A673 (cell line): ENCODE results near the gene SPTBN2. TPM values are rescaled to one million over a fixed set of nuclear protein-coding genes. Genes with fewer than 3 reads are reported as not detected.

ENCODE experiments used
- BruUV-seq: library from RNA; stranded (reverse); fragments of 400-500 nt; replicated peaks from 2 replicates; lab custom pipeline; 2021; lab: Mats Ljungman, UMichigan
- CTCF ChIA-PET: fragments of 300-600 bp; sonication (Branson Sonifier 250); formaldehyde crosslinking; loops from one replicate; lab custom pipeline; 2022; ENCODE audit warnings: antibody characterized with exemption; lab: Charles Lee
- POLR2A ChIA-PET: fragments of 300-600 bp; sonication (Branson Sonifier 250); formaldehyde crosslinking; loops from one replicate; lab custom pipeline; 2022; ENCODE audit warnings: antibody characterized with exemption; ENCODE audit not compliant: low non-redundant PET; lab: Charles Lee
- DNase-seq: peaks from one replicate; pipeline ENCODE4 v3.0.0-alpha.2; 2015; ENCODE audit warnings: low spot score
- H3K27ac ChIP-seq: fragments of 200-600 bp; sonication (generic); 2 replicates; pipeline ENCODE4 v1.5.1; 2016; ENCODE audit warnings: mixed run types, low read depth, mild to moderate bottlenecking, mixed read lengths, antibody characterized with exemption, low read length; ENCODE audit not compliant: poor library complexity, severe bottlenecking
- H3K27me3 ChIP-seq: fragments of 200-600 bp; sonication (generic); replicated peaks from 2 replicates; pipeline ENCODE4 v1.6.1; 2017; ENCODE audit warnings: mixed run types, low read depth, mild to moderate bottlenecking, mixed read lengths, antibody characterized with exemption, low read length; ENCODE audit not compliant: insufficient read depth, poor library complexity
- H3K36me3 ChIP-seq: fragments of 200-600 bp; sonication (generic); 2 replicates; pipeline ENCODE4 v1.6.1; 2016; ENCODE audit warnings: mixed run types, mild to moderate bottlenecking, mixed read lengths, antibody characterized with exemption, low read length; ENCODE audit not compliant: insufficient read depth, poor library complexity, severe bottlenecking
- H3K4me1 ChIP-seq: fragments of 200-600 bp; sonication (generic); 2 replicates; pipeline ENCODE4 v1.6.1; 2017; ENCODE audit warnings: mixed run types, mild to moderate bottlenecking, mixed read lengths, antibody characterized with exemption, low read length; ENCODE audit not compliant: insufficient read depth, poor library complexity, severe bottlenecking
- H3K4me3 ChIP-seq: fragments of 200-600 bp; sonication (generic); 2 replicates; pipeline ENCODE4 v1.5.1; 2016; ENCODE audit warnings: low read depth, mixed run types, mild to moderate bottlenecking, mixed read lengths, low read length; ENCODE audit not compliant: poor library complexity, severe bottlenecking
- H3K9me3 ChIP-seq: fragments of 200-600 bp; sonication (generic); 2 replicates; pipeline ENCODE4 v1.6.1; 2016; ENCODE audit warnings: mixed run types, low read depth, mild to moderate bottlenecking, mixed read lengths, antibody characterized with exemption, low read length; ENCODE audit not compliant: poor library complexity, severe bottlenecking
- CTCF ChIP-seq: fragments of 300-800, 200-600 bp; sonication (generic); conservative IDR thresholded peaks from 2 replicates; pipeline ENCODE4 v1.5.1; 2017; ENCODE audit warnings: low read depth, mild to moderate bottlenecking, antibody characterized with exemption, low read length, moderate library complexity, mixed read lengths
- EZH2 ChIP-seq: fragments of 200-600 bp; sonication (generic); IDR thresholded peaks from 2 replicates; pipeline ENCODE4 v1.6.1; 2017; ENCODE audit warnings: borderline replicate concordance, low read depth, mild to moderate bottlenecking, mixed read lengths, antibody characterized with exemption, low read length; ENCODE audit not compliant: poor library complexity, severe bottlenecking
- intact Hi-C: fragments of 100-400 bp; cut with micrococcal nuclease; formaldehyde crosslinking; loops from one replicate; pipeline ENCODE4 v1.10.0; 2022; ENCODE audit not compliant: unreplicated experiment
- total RNA-seq: library from RNA; stranded (reverse); gene quantifications from 2 replicates; pipeline ENCODE4 v1.2.3, GENCODE V29; 2021

The SPTBN2 gene
- total RNA-seq, 1 experiment from 2014 or later, result 21.1 TPM

- Histone ChIP-seq H3K9me3 (no peaks in the 10 kb centered on the region), H3K36me3 (peaks cover 4% of the 10 kb centered on the region), H3K4me3 (no peak overlapping the region), H3K27ac (no peak overlapping the region), H3K27me3 (no peaks in the 10 kb centered on the region), H3K4me1 (peaks cover 4% of the 10 kb centered on the region)
- intact Hi-C loops, result no loop called here
- DNase-seq, result no peak
- POLR2A ChIA-PET, result no interaction called here
- CTCF ChIA-PET, result no interaction called here
- TF ChIP-seq EZH2 (no peak), CTCF (no peak)
- BruUV-seq, result no TSS peak
Measured at GRCh38 chr11:66722745-66723651, 6.0 kb downstream of the SPTBN2 start.

GRCh38 chr11:66721939-66722338, 7.1 kb downstream of the SPTBN2 start:
- DNase-seq, result no peak
- no peak overlapping the region for H3K27ac ChIP-seq
- no peaks in the 10 kb centered on the region for H3K27me3 ChIP-seq
- TF ChIP-seq CTCF, result no peak
- no peak for TF ChIP-seq EZH2
- H3K9me3 ChIP-seq, result no peaks in the 10 kb centered on the region
- peaks cover 4% of the 10 kb centered on the region for H3K36me3 ChIP-seq
- peaks cover 4% of the 10 kb centered on the region for H3K4me1 ChIP-seq
- BruUV-seq, result no TSS peak
- intact Hi-C loops, result no loop called here
- H3K4me3 ChIP-seq, result no peak overlapping the region
- ChIA-PET POLR2A (no interaction called here), CTCF (no interaction called here)

- DNase-seq, result no peak
- CTCF ChIA-PET, result interaction anchor here (0.5 kb wide), 1 partner anchor 8 kb away, joined by 5 read pairs; no protein-coding TSS in a partner anchor
- Histone ChIP-seq H3K9me3 (no peaks in the 10 kb centered on the region), H3K4me1 (peaks cover 4% of the 10 kb centered on the region), H3K36me3 (peaks cover 4% of the 10 kb centered on the region), H3K27ac (no peak overlapping the region), H3K4me3 (no peak overlapping the region), H3K27me3 (no peaks in the 10 kb centered on the region)
- POLR2A ChIA-PET, result no interaction called here
- no peak for TF ChIP-seq CTCF
- TF ChIP-seq EZH2, result no peak
- intact Hi-C loops, result no loop called here
- BruUV-seq, result no TSS peak
Measured at GRCh38 chr11:66720899-66721470, 8.0 kb downstream of the SPTBN2 start.
